Right cardiac atrium (tissue), 5 donors: Measurements from ENCODE around the gene SETD5. TPM values are rescaled to one million over a fixed set of nuclear protein-coding genes. Genes with fewer than 3 reads are reported as not detected.

Experiments
- ATAC-seq, 2 donors: fragments of 200-7000 bp; cut with Tn5 transposase; one replicate each; pipeline versions ENCODE4 v1.8.0 to v1.9.1; 2020; ENCODE audit warnings: moderate library complexity in 2 of 2, mild to moderate bottlenecking in 1 of 2
- DNase-seq, 3 donors: peaks; one replicate each; pipeline ENCODE4 v3.0.0-alpha.2; 2020
- H3K27ac ChIP-seq: one replicate; pipeline ENCODE4 v1.5.1; 2013; ENCODE audit warnings: mild to moderate bottlenecking, low read length, control low read depth, moderate library complexity
- H3K27me3 ChIP-seq: one replicate; pipeline ENCODE4 v1.6.1; 2013; ENCODE audit not compliant: control insufficient read depth, insufficient read depth
- H3K4me1 ChIP-seq: one replicate; pipeline ENCODE4 v1.6.1; 2013; ENCODE audit warnings: low read length; ENCODE audit not compliant: control insufficient read depth, insufficient read depth
- H3K4me3 ChIP-seq: one replicate; pipeline ENCODE4 v1.5.1; 2013; ENCODE audit warnings: low read length, control low read depth
- H3K9me3 ChIP-seq: one replicate; pipeline ENCODE4 v1.6.1; 2013; ENCODE audit warnings: low read length; ENCODE audit not compliant: control insufficient read depth
- WGBS: extraction: QIAGEN DNeasy Blood & Tissue Kit; methylation state at CpG from one replicate; pipeline ENCODE4 v1.1.7; 2013; 5-methylcytosine and 5-hydroxymethylcytosine counted together
- intact Hi-C, 4 donors: fragments of 100-400 bp; cut with DNase I; formaldehyde crosslinking; loops; one replicate each; pipeline versions ENCODE4 v1.11.0 to v1.14.0; 2022 to 2023
- polyA plus RNA-seq: library from polyadenylated mRNA; stranded (reverse); fragments of 200-250 nt; gene quantifications from one replicate; pipeline ENCODE4 v1.2.3, GENCODE V29; 2013
- total RNA-seq, 4 donors: library from RNA; stranded (reverse); fragmentation: NEBNext Ultra II Directional; extraction: Animal tissue kit (Norgen Biotek cat#: 25700); gene quantifications; one replicate each; pipeline ENCODE4 v1.2.1, GENCODE V29; 2021
- donor health status: healthy with polysubstance abuse.
- donor health status: DM: no; HTN: yes; CAD: no.
- donor health status: DM: no; HTN: no; CAD: no.
- donor health status: DM: no; HTN: yes; CAD: no; lungs with severe emphysema.
- donor health status: DM: yes; HTN: yes; CAD: no.

Gene SETD5
- total and polyA plus RNA-seq, 5 donors, result 29.4 to 73.6 (median 64.4) TPM

GRCh38 chr3:9433627-9434521 is 36.5 kb downstream of the SETD5 start:
- H3K27me3 ChIP-seq, result no peaks in the 10 kb centered on the region
- H3K9me3 ChIP-seq, result no peaks in the 10 kb centered on the region
- DNase-seq (peak in 1 of 3 donors; percentile 35), ATAC-seq (peak in 1 of 2 donors; percentile 64)
- H3K4me1 ChIP-seq, result no peaks in the 10 kb centered on the region
- WGBS, result 82% methylated on average over 15 of the region's 15 CpGs
- no peak overlapping the region for H3K27ac ChIP-seq
- no peak overlapping the region for H3K4me3 ChIP-seq
- intact Hi-C loops, result loop anchor here in 2 of 4 donors (5.0 kb wide), 2 partner anchors 37 to 47 kb away; partner anchors contain the start of gene SETD5 (in 1 of the 2)

- H3K27ac ChIP-seq, result no peak overlapping the region
- ATAC-seq (no peak), DNase-seq (no peak)
- H3K4me1 ChIP-seq, result no peaks in the 10 kb centered on the region
- H3K9me3 ChIP-seq, result no peaks in the 10 kb centered on the region
- intact Hi-C loops, result loop anchor here in 1 of 4 donors (5.0 kb wide), 1 partner anchor 252 kb away; no protein-coding TSS in a partner anchor
- 84% methylated on average over 3 of the region's 3 CpGs for WGBS
- no peak overlapping the region for H3K4me3 ChIP-seq
- H3K27me3 ChIP-seq, result no peaks in the 10 kb centered on the region
These were observed 37.9 kb downstream of the SETD5 start for GRCh38 chr3:9435316-9435715.

- DNase-seq (no peak), ATAC-seq (no peak)
- intact Hi-C loops, result loop anchor here in 1 of 4 donors (5.0 kb wide), 1 partner anchor 248 kb away; no protein-coding TSS in a partner anchor
- no peak overlapping the region for H3K27ac ChIP-seq
- no peaks in the 10 kb centered on the region for H3K27me3 ChIP-seq
- no peaks in the 10 kb centered on the region for H3K4me1 ChIP-seq
- H3K4me3 ChIP-seq, result no peak overlapping the region
- H3K9me3 ChIP-seq, result no peaks in the 10 kb centered on the region
- 8% methylated on average over 1 of the region's 1 CpG for WGBS
These were observed 41.9 kb downstream of the SETD5 start for GRCh38 chr3:9439331-9439730.

DNA sequence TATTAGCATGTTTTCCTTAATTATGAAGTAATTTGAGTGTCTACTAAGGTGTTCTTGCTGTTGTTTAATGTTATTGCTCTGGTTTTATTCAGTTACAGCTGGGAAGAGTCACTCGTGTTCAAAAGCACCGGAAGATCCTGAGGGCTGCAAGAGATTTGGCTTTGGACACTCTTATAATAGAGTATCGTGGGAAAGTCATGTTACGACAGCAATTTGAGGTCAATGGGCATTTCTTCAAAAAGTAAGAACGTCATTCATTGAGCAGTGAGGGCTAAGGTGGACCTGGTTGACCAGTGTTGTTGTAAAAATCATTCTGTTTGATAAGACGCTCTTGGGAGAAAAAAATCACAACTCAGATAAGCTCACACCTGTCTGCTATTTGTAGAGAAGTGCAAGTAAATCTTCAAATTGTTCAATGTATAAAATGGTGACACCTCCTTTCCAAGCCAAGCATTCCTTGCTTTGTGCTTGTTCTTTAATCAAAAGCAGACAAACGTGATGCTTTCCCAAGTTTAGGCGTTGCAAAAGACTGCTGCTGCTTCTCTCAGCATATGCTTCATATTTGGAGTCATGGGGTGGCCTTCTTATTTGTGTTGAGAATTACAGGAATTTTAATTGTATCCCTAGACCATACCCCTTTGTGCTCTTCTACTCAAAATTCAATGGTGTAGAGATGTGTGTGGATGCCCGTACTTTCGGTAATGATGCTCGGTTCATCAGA is 44.2 kb downstream of the SETD5 start:
- no peak overlapping the region for H3K27ac ChIP-seq
- H3K4me1 ChIP-seq, result no peaks in the 10 kb centered on the region
- H3K27me3 ChIP-seq, result no peaks in the 10 kb centered on the region
- ATAC-seq, result no peak
- H3K4me3 ChIP-seq, result no peak overlapping the region
- WGBS, result 89% methylated on average over 11 of the region's 11 CpGs
- DNase-seq, result no peak
- H3K9me3 ChIP-seq, result no peaks in the 10 kb centered on the region
- intact Hi-C loops, result no loop called here

DNA sequence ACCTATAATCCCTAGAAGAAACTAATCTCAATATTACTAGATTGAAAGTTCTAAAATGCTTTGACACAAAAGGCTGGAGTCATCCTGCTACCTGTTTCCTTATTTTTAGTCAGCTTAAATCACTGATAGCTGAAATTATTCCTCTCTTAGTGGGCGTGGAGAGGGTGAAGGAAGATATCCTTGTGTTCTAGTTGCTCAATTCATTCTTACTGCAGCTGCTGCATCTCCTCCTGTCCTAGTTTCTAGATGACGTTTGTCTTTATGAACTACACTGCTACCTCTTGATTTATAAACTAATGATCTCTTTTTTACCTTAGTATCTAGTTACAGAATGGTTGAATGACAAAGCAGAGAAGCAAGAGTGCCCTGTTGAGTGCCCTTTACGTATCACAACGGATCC is 50.7 kb downstream of the SETD5 start:
- H3K27me3 ChIP-seq, result no peaks in the 10 kb centered on the region
- ATAC-seq (no peak), DNase-seq (no peak)
- no peak overlapping the region for H3K27ac ChIP-seq
- intact Hi-C loops, result loop anchor here in 1 of 4 donors (5.0 kb wide), 1 partner anchor 71 kb away; no protein-coding TSS in a partner anchor
- 83% methylated on average over 4 of the region's 4 CpGs for WGBS
- no peaks in the 10 kb centered on the region for H3K4me1 ChIP-seq
- no peak overlapping the region for H3K4me3 ChIP-seq
- H3K9me3 ChIP-seq, result no peaks in the 10 kb centered on the region

DNA sequence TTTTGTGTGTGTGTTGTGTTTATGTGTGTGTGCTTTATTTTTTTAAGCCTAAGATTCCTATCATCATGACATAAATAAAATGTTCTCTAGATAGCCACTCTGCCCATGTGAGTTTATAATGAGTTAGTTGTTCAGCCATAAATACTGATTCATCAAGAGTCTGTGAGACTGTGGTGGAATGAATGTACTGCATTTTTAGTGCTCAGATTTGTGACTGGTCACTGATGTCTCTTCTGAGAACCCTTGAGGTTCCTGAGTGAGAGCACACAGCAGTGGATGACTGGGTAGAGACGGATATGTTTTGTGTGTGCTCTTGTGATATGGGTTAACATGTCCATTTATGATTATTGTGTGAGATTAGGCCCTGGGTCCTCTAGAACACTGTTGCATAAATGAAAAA is 51.2 kb downstream of the SETD5 start:
- 80% methylated on average over 1 of the region's 1 CpG for WGBS
- no peak overlapping the region for H3K4me3 ChIP-seq
- H3K27me3 ChIP-seq, result no peaks in the 10 kb centered on the region
- no peak overlapping the region for H3K27ac ChIP-seq
- no peak for DNase-seq
- no peaks in the 10 kb centered on the region for H3K4me1 ChIP-seq
- intact Hi-C loops, result loop anchor here in 1 of 4 donors (5.0 kb wide), 1 partner anchor 71 kb away; no protein-coding TSS in a partner anchor
- H3K9me3 ChIP-seq, result no peaks in the 10 kb centered on the region
- ATAC-seq, result no peak

GRCh38 chr3:9450126-9450525 is 52.7 kb downstream of the SETD5 start:
- DNase-seq, result no peak
- Histone ChIP-seq H3K9me3 (no peaks in the 10 kb centered on the region), H3K4me3 (no peak overlapping the region), H3K4me1 (no peaks in the 10 kb centered on the region), H3K27me3 (no peaks in the 10 kb centered on the region), H3K27ac (no peak overlapping the region)
- 75% methylated on average over 1 of the region's 1 CpG for WGBS
- no peak for ATAC-seq
- intact Hi-C loops, result loop anchor here in 1 of 4 donors (5.0 kb wide), 1 partner anchor 78 kb away; no protein-coding TSS in a partner anchor

DNA sequence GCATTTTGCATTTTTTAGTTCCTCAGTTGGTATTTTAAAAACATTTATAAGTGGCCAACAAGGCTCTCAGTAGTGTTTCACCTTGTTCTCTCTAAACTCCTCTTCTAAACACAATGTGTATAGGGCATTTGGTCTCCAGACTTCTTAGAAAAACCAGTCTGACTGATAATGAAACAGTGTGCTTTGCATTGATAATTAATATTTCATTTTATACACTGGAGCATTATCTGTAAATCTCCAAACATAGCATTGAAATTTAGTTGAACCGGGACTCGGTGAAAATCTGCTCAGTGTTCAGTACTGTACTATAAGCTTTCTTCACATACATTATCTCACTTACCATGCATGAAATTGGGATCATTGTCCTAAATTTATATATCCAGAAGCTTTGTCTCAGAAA is 53.6 kb downstream of the SETD5 start:
- 93% methylated on average over 2 of the region's 2 CpGs for WGBS

DNA sequence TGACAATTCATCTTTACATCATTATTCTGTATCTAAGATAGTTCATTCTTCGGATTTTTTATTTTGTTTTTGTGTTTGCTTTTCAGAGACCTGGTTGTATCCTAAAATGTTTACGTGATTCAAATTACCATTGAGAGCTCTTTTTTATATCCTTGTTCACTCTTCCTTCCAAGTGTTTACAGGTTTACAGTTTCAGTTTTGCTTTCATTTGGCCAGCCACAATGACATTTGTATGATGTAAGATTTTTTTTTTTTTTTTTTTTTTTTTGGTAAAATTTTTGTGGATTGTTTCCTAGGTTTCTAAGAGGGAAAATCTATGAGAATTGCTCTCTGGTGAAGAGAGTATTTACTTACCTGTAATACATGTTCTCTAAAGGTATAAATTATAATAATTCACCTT is 55.0 kb downstream of the SETD5 start:
- DNase-seq, result no peak
- WGBS, result 70% methylated on average over 2 of the region's 2 CpGs
- no peaks in the 10 kb centered on the region for H3K27me3 ChIP-seq
- H3K27ac ChIP-seq, result no peak overlapping the region
- ATAC-seq, result no peak
- intact Hi-C loops, result loop anchor here in 1 of 4 donors (5.0 kb wide), 1 partner anchor 80 kb away; no protein-coding TSS in a partner anchor
- no peak overlapping the region for H3K4me3 ChIP-seq
- H3K4me1 ChIP-seq, result no peaks in the 10 kb centered on the region
- no peaks in the 10 kb centered on the region for H3K9me3 ChIP-seq

More for the DNA sequence above, 53.6 kb downstream of the SETD5 start:
- Histone ChIP-seq H3K4me1 (no peaks in the 10 kb centered on the region), H3K27me3 (no peaks in the 10 kb centered on the region), H3K9me3 (no peaks in the 10 kb centered on the region), H3K4me3 (no peak overlapping the region), H3K27ac (no peak overlapping the region)
- intact Hi-C loops, result loop anchor here in 1 of 4 donors (5.0 kb wide), 1 partner anchor 79 kb away; no protein-coding TSS in a partner anchor
- DNase-seq (no peak), ATAC-seq (no peak)

- WGBS, result 98% methylated on average over 1 of the region's 1 CpG
- DNase-seq (no peak), ATAC-seq (no peak)
- no peak overlapping the region for H3K27ac ChIP-seq
- H3K9me3 ChIP-seq, result no peaks in the 10 kb centered on the region
- H3K4me3 ChIP-seq, result no peak overlapping the region
- H3K27me3 ChIP-seq, result no peaks in the 10 kb centered on the region
- H3K4me1 ChIP-seq, result no peaks in the 10 kb centered on the region
- intact Hi-C loops, result no loop called here
These were observed 58.2 kb downstream of the SETD5 start for GRCh38 chr3:9455596-9456131.
